ENCODE data around the gene MAT2B.

The MAT2B gene

DNA sequence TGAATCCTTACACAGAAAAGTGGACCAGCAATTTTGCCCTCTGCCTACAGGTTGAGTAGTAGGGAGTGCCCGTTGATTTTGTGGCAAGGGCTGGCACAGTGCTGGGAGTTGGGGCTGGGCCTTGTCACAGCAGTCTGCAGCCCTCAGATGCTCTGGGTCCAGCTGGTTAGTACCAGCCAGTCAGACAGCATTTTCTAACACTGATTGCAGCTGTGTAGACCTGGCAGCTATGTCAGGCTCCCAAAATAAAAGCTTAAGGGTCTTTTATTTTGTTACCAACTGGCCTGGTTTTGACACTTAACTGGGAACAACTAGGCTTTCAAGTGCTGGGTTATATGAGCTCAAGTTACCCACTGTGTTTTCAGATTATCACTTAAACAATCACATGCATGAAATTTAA, 57.7 kb downstream of the MAT2B start (continued):
- TF ChIP-seq ZNF398 (tag by site-specific recombination; IDR thresholded peaks at IDR 0.05) (no peak), ZNF16 (tag by site-specific recombination; IDR thresholded peaks at IDR 0.05; ENCODE audit: low read depth) (no peak)

DNA sequence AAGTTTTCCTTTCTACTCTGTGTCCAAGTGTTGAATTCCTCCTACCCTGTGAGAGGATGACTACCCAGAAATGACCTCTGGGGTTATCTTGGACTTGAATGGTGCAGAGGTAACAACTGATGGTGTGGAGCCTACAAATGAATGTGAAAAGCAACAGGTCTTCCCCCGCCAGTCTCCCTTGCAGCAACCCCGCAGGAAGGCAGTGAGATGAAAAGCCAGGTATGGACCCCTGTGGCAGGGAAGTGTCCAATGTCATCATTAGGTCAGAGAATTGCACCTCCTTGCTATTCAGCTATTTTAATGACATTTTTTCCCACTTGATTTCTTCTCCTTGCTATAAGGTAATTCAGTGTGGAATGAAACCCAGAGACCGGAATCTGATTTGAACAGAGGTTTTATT, 58.5 kb downstream of the MAT2B start:
- Histone ChIP-seq H3K4me1 (ENCODE audit: control insufficient read depth, insufficient read depth, low read length) (no peaks in the 10 kb centered on the region), H3K36me3 (ENCODE audit: control insufficient read depth in 2 of 2, insufficient read depth in 1 of 2, low read length in 2 of 2) (no peaks in the 10 kb centered on the region), H3K27ac (ENCODE audit: extremely low read depth, low read depth, low read length) (no peak overlapping the region), H3K9me3 (ENCODE audit: control insufficient read depth, insufficient read depth, low read depth, low read length) (no peaks in the 10 kb centered on the region), H3K4me3 (ENCODE audit: low read depth, low read length) (no peak overlapping the region)
- CTCF ChIA-PET: interaction anchor here (1.0 to 2.5 kb wide), 4 partner anchors 15 to 940 kb away, joined by 3 to 27 read pairs (median 6); no protein-coding TSS in a partner anchor
- POLR2A ChIA-PET: no interaction called here
- no peak for TF ChIP-seq ZBTB1 (tag by site-specific recombination; IDR thresholded peaks at IDR 0.05)
- TF ChIP-seq ZNF658 (tag by site-specific recombination; IDR thresholded peaks at IDR 0.05): no peak
- no peak for TF ChIP-seq ZNF621 (tag by site-specific recombination; IDR thresholded peaks at IDR 0.05)
- TF ChIP-seq, protein P1, sequence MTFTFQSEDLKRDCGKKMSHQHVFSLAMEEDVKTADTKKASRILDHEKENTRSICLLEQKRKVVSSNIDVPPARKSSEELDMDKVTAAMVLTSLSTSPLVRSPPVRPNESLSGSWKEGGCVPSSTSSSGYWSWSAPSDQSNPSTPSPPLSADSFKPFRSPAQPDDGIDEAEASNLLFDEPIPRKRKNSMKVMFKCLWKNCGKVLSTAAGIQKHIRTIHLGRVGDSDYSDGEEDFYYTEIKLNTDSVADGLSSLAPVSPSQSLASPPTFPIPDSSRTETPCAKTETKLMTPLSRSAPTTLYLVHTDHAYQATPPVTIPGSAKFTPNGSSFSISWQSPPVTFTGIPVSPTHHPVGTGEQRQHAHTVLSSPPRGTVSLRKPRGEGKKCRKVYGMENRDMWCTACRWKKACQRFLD (tag by site-specific recombination; IDR thresholded peaks at IDR 0.05): no peak
- TF ChIP-seq ZNF664 (tag by site-specific recombination; IDR thresholded peaks at IDR 0.05): no peak
- TF ChIP-seq ZNF624 (tag by site-specific recombination; IDR thresholded peaks at IDR 0.05): no peak
- no peak for TF ChIP-seq ZSCAN5A (tag by site-specific recombination; IDR thresholded peaks at IDR 0.05)
- TF ChIP-seq OSR2 (tag by site-specific recombination; IDR thresholded peaks at IDR 0.05): no peak
- TF ChIP-seq ZNF112 (tag by site-specific recombination; IDR thresholded peaks at IDR 0.05): no peak
- TF ChIP-seq RBAK (tag by site-specific recombination; IDR thresholded peaks at IDR 0.05): no peak
- TF ChIP-seq ZNF350 (tag by site-specific recombination; IDR thresholded peaks at IDR 0.05): no peak
- TF ChIP-seq SETDB1 (IDR thresholded peaks at IDR 0.05; ENCODE audit: insufficient read length, low read length): no peak
- no peak for TF ChIP-seq ZSCAN30 (tag by site-specific recombination; IDR thresholded peaks at IDR 0.05)
- no peak for TF ChIP-seq ZNF549 (tag by site-specific recombination; IDR thresholded peaks at IDR 0.05)

GRCh38 chr5:163564321-163564938, 59.0 kb downstream of the MAT2B start:
- POLR2A ChIA-PET: no interaction called here
- Histone ChIP-seq H3K4me3 (ENCODE audit: low read depth, low read length) (no peak overlapping the region), H3K9me3 (ENCODE audit: control insufficient read depth, insufficient read depth, low read depth, low read length) (no peaks in the 10 kb centered on the region), H3K36me3 (ENCODE audit: control insufficient read depth in 2 of 2, insufficient read depth in 1 of 2, low read length in 2 of 2) (no peaks in the 10 kb centered on the region), H3K4me1 (ENCODE audit: control insufficient read depth, insufficient read depth, low read length) (no peaks in the 10 kb centered on the region), H3K27ac (ENCODE audit: extremely low read depth, low read depth, low read length) (no peak overlapping the region)
- TF ChIP-seq MZF1 (tag by site-specific recombination; IDR thresholded peaks at IDR 0.05; ENCODE audit: borderline replicate concordance) (no peak), ZNF133 (tag by site-specific recombination; IDR thresholded peaks at IDR 0.05) (no peak), PATZ1 (tag by site-specific recombination; IDR thresholded peaks at IDR 0.05) (no peak), CTCF (tag by site-specific recombination; IDR thresholded peaks at IDR 0.05) (peak; percentile 66), ZNF214 (tag by site-specific recombination; IDR thresholded peaks at IDR 0.05; ENCODE audit: borderline replicate concordance) (no peak), EGR2 (tag by site-specific recombination; IDR thresholded peaks at IDR 0.05; ENCODE audit: low read depth) (no peak), ZIC2 (tag by site-specific recombination; IDR thresholded peaks at IDR 0.05) (no peak), ZFP69B (tag by site-specific recombination; IDR thresholded peaks at IDR 0.05) (no peak), ZNF404 (tag by site-specific recombination; IDR thresholded peaks at IDR 0.05) (no peak), ZNF654 (tag by site-specific recombination; IDR thresholded peaks at IDR 0.05; ENCODE audit: low read depth) (peak; percentile 75), ZNF138 (tag by site-specific recombination; IDR thresholded peaks at IDR 0.05; ENCODE audit: borderline replicate concordance) (no peak), OSR2 (tag by site-specific recombination; IDR thresholded peaks at IDR 0.05) (no peak)
- CTCF ChIA-PET: interaction anchor here (0.6 to 2.5 kb wide), 11 partner anchors 15 to 1010 kb away, joined by 3 to 27 read pairs (median 3); no protein-coding TSS in a partner anchor
